GM08714 (cell line): Measurements from ENCODE around the gene VPS13D.

Source experiments
- H3K4me3 ChIP-seq: fragments of 200-500 bp; sonication (Bioruptor generic); 2 replicates; pipeline ENCODE4 v1.5.1; 2014; ENCODE audit warnings: mild to moderate bottlenecking, low read length, inconsistent platforms
- ZNF274 ChIP-seq: IDR thresholded peaks from 2 replicates; pipeline ENCODE4 v1.6.1; 2012; ENCODE audit warnings: mild to moderate bottlenecking, low read depth, low read length

The VPS13D gene

DNA sequence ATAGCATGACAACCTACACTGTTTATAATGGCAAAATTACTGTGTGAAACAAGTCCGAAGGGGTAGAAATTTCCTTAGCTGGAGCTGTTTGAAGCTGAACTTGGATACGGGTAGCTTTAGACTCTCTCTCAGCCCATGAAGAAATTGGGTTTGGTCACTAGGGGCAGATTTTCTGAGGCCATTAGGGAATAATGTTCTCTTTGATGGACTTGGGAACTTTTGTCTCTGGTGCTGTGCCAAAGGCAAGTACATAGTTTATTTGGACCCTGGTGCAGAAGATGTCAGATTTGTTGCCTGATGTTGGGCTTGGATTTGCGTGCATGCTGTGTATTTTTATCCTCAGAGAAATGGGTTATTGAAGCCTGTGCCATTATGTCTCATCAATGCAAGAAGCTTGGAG, 109.6 kb downstream of the VPS13D start:
- no peak overlapping the region for H3K4me3 ChIP-seq

DNA sequence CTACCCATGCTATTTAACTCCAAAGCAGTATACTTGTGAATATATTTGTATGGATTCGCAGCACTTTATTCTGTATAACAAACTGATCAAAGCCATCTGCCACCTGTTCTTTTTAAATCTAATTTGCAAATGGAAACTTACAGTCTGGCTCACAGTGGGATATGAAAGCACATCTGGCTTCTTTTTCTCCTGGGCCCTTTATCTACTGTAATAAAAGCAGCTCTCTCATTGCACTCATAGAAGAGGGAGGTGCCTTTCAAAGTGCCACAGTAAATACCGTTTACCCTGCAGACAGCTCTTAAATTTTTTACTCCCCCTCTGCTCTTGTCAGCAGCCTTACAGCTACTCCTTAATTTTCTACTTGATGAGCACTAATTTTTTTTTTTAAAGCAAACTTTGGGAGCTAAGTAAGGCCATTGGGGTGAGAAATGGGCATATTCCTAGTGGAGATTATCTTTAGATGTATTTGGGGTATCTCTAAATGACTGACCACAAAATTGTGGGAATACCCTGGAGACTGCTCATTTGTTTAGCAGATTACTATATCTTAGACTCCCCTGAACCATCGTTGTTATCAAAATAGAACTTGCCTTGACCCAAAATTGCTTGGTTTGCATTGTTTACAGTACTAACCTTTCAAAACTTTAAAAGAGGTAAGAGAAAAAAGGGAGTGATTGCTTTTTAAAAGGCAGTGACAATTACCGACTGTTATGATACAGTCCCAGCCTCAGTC, 110.1 kb downstream of the VPS13D start:
- TF ChIP-seq ZNF274: no peak

More for the DNA sequence above, 109.6 kb downstream of the VPS13D start:
- no peak for TF ChIP-seq ZNF274

DNA sequence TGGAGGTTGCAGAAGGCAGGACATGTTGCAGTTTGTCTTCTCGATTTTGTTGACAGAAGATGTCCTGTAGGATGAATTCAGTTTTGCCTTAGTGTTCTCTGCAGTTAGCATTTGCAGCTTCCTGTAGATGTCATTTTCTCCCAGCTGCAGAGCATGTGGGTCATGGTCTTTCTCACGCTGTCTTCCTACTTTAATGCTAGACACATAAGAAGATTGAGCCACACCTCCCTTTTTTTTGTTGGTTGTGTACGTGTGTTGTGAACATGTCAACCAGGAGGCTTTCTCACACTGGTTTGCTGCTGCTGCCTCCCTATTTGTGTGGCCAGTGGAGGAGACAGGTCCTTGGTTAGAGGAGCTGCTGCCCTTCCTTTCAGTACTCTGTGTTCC, 110.7 kb downstream of the VPS13D start:
- no peak for TF ChIP-seq ZNF274

More for the DNA sequence above, 110.1 kb downstream of the VPS13D start:
- no peak overlapping the region for H3K4me3 ChIP-seq

DNA sequence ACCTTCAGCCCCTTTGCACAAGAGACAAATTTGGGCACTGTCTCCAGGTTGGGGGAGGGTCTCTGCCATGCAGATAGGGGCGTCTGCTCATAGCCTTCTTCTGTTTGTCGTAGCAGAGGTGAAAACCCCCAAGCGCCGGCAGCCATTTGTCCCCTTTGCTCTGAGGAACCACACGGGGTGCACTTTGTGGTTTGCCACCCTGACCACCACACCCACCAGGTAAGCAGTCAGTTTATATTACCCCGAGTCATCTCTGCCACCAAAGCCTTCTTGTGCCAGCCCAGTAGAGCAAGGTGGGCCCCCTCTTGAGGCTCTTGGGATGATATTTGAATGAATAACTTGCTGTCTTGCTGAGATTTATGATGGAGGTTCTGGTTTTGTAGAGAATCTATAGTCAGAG, 111.8 kb downstream of the VPS13D start:
- no peak for TF ChIP-seq ZNF274
- no peak overlapping the region for H3K4me3 ChIP-seq

More for the DNA sequence above, 110.7 kb downstream of the VPS13D start:
- no peak overlapping the region for H3K4me3 ChIP-seq

DNA sequence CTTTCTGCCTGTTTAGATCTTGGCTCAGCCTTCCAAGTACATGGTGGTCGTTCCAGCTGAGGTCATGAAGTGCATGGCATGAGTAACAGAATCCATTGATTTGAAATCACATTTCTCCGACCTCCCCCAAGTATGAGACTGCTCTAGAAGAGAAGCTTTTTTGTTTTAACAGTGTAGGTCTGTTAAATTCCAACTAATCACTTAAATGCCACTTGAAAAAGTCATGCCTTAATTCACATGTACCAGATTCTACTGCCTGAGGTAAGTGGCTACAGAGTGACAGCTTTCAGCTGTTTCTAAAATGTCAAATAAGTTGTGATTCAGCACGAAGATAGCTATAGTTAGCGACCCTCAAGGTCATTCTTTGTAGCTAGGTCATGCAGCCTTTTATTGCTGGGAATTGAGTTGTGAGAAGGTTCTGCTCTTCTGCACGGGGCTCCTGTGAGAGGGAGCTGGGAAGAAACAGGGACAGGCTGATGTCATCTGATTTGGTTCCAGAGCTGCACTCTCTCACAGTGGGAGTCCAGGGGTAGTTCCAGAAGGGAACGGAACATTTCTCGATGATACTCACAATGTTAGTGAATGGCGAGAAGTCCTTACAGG, 112.7 kb downstream of the VPS13D start:
- no peak overlapping the region for H3K4me3 ChIP-seq
- no peak for TF ChIP-seq ZNF274

DNA sequence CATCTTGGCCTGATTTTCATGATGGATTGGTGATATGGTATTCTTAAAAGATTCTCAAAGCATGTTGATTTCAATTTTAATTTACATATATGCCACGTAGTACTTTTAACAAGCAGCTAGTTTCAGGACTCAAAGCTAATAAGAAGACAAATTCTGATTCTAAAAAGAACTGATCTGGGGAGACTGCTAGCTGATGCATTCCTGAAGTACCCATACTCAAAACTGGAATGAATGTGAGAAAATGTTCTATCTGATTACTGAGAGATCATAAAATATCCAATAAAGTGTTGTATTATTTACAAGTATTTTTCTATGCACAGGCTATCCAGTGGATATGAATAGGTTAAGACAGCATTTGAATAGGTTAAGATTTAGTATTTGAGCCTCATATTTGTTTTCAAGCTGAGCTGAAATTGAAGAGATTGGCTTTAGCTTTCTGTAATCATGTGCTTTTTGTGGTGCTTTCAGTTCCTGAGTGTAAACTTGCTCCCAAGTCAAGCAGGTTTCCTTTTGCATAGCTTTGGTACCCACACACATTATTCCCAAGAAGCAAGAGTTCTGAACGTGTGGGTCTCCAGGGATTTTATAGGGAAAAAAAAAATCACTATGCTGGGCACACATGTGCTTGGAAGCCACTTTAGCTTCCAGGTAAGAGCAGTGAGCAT, 114.1 kb downstream of the VPS13D start:
- no peak for TF ChIP-seq ZNF274
- H3K4me3 ChIP-seq: peak overlapping the region; percentile 20; the same call in 1 of the 2 replicates

DNA sequence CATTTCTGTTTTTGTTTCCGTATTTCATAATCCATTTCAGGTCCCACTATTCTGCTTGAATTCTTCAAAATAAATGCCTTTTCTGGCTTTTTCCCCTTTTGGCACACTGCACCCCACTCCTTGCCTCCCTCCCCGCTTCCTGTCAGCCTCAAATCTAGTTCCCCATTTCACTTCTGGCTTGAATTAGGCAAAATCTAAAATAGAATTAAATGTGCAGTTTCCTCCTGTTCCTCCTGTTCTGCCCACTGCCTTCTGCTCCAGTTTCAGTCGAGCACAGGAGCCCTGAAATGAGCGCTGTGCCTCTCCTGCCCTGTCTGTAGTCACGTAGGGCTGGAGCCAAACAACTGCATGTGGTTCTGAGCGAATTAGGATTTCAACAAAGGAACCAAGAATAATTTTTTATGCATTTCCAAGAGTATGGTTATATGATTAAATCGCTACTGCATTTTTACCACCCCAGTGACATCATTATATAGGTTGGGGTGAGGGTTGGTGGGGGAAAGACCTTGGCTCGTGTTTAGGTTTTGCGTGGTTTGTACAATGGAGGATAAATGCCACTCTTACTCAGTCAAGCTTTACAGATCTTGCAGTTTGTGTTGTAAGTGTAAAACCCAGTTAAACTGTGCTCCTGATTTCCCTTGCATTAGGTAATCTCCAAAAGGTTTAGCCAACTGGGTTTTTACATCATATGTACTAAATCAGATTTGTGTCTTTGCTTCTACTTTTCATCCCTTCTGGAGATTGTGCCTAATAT, 114.9 kb downstream of the VPS13D start:
- peak overlapping the region; percentile 20; the same call in 1 of the 2 replicates for H3K4me3 ChIP-seq
- no peak for TF ChIP-seq ZNF274

DNA sequence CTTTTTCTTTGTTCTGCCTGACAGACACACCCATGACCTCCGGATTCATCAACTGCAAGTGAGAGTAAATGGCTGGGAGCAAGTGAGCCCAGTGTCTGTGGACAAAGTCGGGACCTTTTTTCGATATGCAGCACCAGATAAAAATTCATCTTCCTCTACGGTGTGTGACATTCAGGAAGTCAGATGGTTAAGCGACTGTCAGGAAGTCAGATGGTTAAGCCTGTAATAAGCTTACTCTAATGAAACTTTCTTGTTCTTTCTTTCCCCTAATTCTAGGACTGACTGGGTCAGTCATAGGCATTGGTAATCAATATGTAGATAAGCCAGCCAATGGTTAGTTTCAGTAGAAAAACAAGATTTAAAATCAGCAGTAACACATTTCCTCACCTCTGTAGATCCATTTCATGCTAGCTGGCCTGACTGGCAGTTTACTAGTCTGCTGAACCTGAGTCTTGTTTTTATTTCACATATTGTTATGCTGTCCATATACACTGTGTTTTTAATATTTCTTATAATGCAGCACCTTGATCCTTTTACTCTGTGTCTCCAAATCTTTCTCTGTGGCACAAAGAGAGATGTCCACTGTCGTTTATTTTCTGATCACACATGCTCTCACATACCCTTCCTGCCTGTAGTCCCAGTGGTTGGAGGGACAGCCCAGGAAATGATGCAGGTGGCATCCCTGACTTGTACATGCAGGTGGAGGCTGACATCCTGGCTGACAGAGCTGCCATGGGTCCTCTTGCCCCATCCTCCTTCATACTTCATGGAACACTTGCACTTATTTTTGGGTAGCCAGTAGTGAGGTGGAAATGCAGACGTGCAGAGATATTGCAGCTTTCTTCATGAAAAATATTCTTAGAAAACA, 115.8 kb downstream of the VPS13D start:
- H3K4me3 ChIP-seq: peak overlapping the region; percentile 20; the same call in 1 of the 2 replicates
- no peak for TF ChIP-seq ZNF274

DNA sequence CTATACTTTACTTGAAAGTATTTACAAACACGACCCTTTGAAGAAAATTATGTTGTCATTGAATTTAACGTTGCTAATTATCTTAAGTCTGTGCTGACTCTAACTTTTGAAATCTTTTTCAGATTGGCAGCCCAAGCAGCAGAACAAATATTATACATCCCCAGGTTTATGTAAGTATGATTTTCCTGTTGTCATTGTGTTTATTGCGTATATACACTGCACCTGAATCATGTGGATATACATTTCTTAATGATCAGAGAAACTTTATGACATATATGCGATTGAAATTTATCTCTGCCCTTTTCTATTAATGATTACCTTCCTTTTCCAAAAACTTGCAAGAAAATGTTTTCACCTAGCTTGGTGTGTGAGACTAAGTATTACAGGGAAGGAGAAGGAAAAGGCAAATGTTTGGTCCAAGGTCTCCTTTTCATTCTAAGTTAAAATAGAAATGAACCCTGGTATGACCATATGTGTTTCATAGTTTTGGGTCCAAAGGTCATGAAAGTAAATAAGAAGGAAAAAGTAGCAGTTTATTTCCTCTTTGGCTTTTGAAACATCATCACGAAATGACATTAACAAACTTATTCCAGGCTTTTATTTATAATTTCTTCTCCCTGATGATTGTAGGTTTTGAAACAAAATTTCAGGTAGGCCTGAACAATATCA, 116.8 kb downstream of the VPS13D start:
- H3K4me3 ChIP-seq: no peak overlapping the region
- TF ChIP-seq ZNF274: no peak

DNA sequence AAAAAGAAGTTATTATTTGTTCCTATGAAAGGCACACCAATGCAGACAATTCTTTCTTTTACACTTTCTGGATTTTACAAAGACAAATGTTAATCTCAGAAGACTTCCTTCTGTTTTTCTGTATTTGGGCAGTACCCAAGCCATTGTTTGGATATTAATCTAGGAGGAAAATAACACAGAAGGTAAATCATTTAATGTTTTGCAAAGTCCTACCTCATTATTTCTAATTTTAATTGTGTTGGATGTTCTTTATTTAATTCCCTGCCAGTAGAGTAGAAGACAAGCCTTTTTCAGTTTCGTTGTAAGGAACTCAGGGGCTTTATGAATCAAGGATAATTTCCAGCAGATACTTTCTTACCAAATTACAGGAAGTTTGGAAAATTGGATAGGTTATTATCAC, 118.3 kb downstream of the VPS13D start:
- TF ChIP-seq ZNF274: no peak
- H3K4me3 ChIP-seq: no peak overlapping the region

DNA sequence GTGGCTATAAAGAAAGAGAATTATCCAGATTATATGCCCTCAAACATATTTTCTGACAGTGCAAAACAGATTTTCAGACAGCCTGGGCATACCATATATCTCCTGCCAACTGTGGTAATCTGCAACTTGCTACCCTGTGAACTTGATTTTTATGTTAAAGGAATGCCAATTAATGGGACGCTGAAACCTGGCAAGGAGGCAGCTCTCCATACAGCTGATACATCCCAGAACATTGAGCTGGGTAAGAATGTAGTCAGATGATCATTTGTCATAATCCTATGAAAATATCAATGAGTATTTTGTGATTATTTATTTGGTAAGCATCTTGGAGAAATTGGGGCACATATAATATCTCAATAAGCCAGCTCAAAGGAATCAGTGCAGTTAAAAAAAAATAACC, 124.2 kb downstream of the VPS13D start:
- TF ChIP-seq ZNF274: no peak
- H3K4me3 ChIP-seq: no peak overlapping the region

DNA sequence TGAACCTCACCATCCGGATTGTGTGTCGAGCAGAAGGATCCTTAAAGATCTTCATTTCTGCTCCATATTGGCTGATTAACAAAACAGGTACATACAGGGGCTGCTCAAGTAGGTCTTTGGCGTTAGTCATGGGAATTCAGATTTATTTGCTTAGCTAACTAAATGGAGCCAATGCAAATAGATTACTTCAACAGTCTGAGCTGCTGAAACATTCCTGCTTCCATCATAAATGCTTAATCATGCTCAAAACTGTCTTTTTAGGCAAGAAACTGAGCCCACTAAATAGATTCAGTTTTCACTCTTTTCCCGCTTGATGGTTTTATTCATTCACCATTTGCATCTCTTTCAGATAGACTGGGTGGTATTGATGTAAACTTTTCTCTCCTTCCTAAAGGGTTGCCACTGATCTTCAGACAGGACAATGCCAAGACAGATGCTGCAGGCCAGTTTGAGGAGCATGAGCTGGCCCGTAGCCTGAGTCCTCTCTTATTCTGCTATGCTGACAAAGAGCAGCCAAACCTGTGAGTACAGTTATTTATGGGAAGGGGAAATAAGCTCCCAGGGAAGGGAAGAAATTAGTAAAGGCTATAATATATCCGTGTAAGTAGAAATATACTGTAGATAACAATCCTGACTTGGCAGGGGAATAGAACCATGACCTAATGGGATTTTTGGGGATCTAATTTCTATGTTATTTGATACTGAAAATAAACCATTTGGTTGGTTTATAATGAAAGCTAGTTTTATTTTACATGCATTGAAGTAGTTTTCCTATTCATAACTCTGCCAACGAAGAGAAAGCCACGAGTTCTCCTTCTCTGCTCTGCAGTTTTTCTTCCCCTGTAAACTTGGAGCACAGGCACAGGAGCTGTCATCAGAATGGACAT, 126.4 kb downstream of the VPS13D start:
- H3K4me3 ChIP-seq: no peak overlapping the region
- TF ChIP-seq ZNF274: no peak
